T47D (cell line): ENCODE results near the gene SLC27A3.
"Not testable (repeated sequence)": the region's sequence is repeated elsewhere in the genome, so short reads cannot be mapped to it uniquely, and the experiment has no call there.

Experiments
- DNase-seq, 2 experiments: peaks; one replicate each; pipeline versions ENCODE4 v3.0.0 to v3.0.0-alpha.2; 2011 to 2012; ENCODE audit warnings: low read depth in 1 of 2, low spot score in 1 of 2
- JUND ChIP-seq: IDR thresholded peaks from 2 replicates; pipeline ENCODE4 v1.6.1; 2012; ENCODE audit warnings: low read depth
- in situ Hi-C: cut with HindIII; loops from 2 replicates; pipeline ENCODE4 v1.10.0; 2016; ENCODE audit warnings: low sequenced_read_pairs, low pct_unique_long_range_greater_than_20kb

The SLC27A3 gene

GRCh38 chr1:153778051-153778823 is 3.0 kb downstream of the SLC27A3 start:
- TF ChIP-seq JUND, result no peak
- in situ Hi-C loops, result no loop called here
- DNase-seq, result no peak

GRCh38 chr1:153778824-153779519 is 3.8 kb downstream of the SLC27A3 start:
- in situ Hi-C loops, result no loop called here
- TF ChIP-seq JUND, result no peak
- DNase-seq, result no peak

DNA sequence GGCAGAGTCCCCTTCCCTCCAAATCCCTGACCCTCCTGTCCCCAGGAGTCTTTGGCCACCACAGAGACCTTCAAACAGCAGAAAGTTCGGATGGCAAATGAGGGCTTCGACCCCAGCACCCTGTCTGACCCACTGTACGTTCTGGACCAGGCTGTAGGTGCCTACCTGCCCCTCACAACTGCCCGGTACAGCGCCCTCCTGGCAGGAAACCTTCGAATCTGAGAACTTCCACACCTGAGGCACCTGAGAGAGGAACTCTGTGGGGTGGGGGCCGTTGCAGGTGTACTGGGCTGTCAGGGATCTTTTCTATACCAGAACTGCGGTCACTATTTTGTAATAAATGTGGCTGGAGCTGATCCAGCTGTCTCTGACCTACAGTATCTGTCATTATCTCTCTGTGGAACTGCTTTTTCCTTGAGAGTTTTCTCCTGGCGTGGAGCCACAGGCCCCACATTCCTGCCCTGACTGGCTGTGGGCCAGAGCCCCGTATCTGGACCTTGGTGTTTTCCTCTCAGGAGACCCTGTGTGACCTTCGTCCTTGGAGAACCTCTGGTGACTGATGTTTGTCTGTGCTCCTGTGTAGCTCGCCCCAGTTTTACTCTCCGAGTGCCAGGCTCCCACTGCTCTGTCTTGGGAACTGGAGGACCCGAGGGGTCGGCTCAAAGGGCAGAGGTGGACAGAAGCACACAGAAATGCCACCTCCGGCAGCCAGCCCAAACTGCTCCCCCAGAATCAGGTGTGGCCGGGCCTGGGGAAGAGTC is 4.8 kb downstream of the SLC27A3 start:
- DNase-seq, result no peak
- no peak for TF ChIP-seq JUND
- in situ Hi-C loops, result no loop called here

DNA sequence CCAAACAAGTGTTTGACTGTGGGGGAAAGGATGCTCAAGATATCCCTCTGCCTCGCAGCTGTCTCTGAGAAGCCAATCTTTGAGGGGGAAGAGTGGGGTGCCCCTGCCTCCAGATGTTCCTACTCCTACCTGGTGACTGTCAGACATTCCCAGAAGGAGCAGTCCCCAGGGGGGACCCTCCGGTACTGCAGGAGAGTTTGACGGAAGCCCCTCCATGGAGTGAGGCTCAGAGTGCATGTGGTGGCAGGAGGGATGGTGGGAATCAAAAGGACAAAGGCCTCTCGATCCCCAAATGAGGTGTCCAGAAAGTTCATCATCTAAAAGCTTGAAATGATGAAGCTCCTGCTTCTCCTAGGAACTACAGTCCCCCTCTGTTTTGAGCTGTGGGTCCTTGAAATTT is 5.3 kb downstream of the SLC27A3 start:
- no peak for TF ChIP-seq JUND
- in situ Hi-C loops, result no loop called here
- DNase-seq, result no peak

- DNase-seq, in situ Hi-C loops: not testable (repeated sequence)
Observed at GRCh38 chr1:153782648-153783047, 7.4 kb downstream of the SLC27A3 start.

GRCh38 chr1:153783233-153784190 is 8.3 kb downstream of the SLC27A3 start:
- peak; percentile 92 to 96 for DNase-seq
- in situ Hi-C loops, result no loop called here

GRCh38 chr1:153786038-153786790 is 11.0 kb downstream of the SLC27A3 start:
- in situ Hi-C loops, result no loop called here
- no peak for DNase-seq
- TF ChIP-seq JUND, result no peak

More at GRCh38 chr1:153783233-153784190, 8.3 kb downstream of the SLC27A3 start:
- TF ChIP-seq JUND, result no peak

- no peak for TF ChIP-seq JUND
- DNase-seq, result no peak
- in situ Hi-C loops, result no loop called here
Observed at GRCh38 chr1:153789478-153790034, 14.3 kb downstream of the SLC27A3 start.

- no peak for DNase-seq
- no peak for TF ChIP-seq JUND
- in situ Hi-C loops, result no loop called here
Observed at GRCh38 chr1:153790313-153790965, 15.2 kb downstream of the SLC27A3 start.

DNA sequence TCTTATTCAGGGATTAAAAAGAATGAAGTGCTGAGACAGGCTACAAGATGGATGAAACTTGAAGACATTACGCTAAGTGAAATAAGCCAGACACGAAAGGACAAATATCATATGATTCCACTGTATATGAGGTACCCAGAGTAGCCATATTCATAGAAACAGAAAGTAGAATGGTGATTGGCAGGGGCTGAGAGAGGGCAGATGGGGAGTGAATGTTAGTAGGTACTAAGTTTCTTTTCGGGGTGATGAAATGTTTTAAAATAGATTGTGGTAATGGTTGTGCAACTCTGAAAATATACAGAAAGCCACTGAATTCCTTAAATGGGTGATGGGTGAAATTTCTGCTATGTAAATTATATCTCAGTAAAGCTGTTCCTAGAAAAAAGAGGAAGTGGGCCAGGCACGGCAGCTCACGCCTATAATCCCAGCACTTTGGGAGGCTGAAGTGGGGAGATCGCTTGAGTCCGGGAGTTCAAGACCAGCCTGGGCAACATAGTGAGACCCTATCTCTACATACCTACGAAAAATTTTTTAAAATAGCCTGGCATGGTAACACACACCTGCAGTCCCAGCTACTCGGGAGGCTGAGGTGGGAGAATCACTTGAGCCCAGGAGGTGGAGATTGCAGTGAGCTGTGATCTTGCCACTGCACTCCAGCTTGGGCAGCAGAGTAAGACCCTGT is 15.9 kb downstream of the SLC27A3 start:
- no peak for DNase-seq
- TF ChIP-seq JUND, result no peak
- in situ Hi-C loops, result no loop called here
